DOHH2 (cell line): Measurements from ENCODE around the gene ZNF804B.

Experiments
- CTCF ChIP-seq: fragments of 200-600 bp; sonication (generic); IDR thresholded peaks from one replicate; pipeline ENCODE4 v1.5.1; 2014; ENCODE audit warnings: antibody characterized with exemption, mild to moderate bottlenecking, low read depth, low read length; ENCODE audit not compliant: poor library complexity, severe bottlenecking
- EZH2phosphoT487 ChIP-seq: fragments of 200-600 bp; sonication (generic); IDR thresholded peaks from 2 replicates; pipeline ENCODE4 v1.6.1; 2017; ENCODE audit warnings: borderline replicate concordance, mild to moderate bottlenecking, antibody characterized with exemption, low read length, moderate library complexity, mixed read lengths

GRCh38 chr7:88791891-88792290 is 32.4 kb downstream of the ZNF804B start:
- TF ChIP-seq CTCF (no peak), EZH2phosphoT487 (no peak)
